Stimulated activated CD4-positive, alpha-beta T cell treated with anti-CD3 and anti-CD28 coated beads, Interleukin-12 subunit alpha, Interleukin-12 subunit beta, amount 100 ng/mL, for 48 hours (primary cell): ENCODE data around the gene RHOXF2B.
"Not testable (repeated sequence)": the region's sequence is repeated elsewhere in the genome, so short reads cannot be mapped to it uniquely, and the experiment has no call there.

Experiments used
- DNase-seq, 3 donors: peaks; one replicate each; pipeline ENCODE4 v3.0.0-alpha.2; 2020; ENCODE audit warnings: low read depth in 2 of 3, low spot score in 1 of 3

Gene RHOXF2B

DNA sequence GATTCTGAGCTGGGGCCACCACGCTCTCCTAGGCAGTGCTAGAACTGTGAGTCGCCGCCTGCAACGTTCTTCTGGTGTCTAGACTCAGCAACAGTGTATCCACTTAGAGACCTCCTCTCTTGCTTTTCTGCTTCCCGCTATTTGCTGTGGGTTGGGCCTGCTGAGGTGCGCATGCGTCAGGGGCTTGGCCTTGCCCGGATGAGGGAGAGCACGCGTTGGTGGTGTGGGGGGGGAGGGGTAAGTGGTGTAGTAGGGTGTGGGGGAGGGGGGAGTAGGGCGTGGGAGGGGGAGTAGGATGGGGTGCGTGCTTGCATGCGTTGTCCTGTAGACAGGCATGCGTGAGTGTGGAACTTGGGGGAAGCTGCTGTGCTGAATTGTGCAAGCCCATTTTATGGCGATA is at the start of gene RHOXF2B:
Gene RHOXF2B (minus strand): TSS at position 101 of the 400 bp plus-strand sequence. CDS start 138 bp downstream, outside the sequence.
- DNase-seq = not testable (repeated sequence)

DNA sequence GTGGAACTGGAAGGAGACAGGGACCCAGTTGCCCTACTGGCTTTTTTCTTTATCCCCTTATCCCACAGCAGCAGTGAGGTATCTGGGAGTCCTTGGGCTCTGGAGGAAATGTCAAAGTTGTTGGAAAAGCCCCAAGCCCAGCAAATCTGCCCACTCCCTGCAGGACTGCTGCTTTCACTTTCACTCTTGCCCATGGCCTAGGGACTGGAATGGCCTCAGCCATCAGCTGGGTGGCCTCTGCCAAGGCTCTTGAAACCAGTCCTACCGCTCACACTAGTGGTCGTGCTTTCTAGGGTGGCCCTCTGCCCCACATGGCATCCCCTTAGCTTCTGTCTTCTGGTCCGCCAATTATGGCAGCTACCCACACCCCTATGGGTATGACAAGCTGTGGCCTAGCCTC is 48.0 kb upstream of the RHOXF2B start:
- no peak for DNase-seq

DNA sequence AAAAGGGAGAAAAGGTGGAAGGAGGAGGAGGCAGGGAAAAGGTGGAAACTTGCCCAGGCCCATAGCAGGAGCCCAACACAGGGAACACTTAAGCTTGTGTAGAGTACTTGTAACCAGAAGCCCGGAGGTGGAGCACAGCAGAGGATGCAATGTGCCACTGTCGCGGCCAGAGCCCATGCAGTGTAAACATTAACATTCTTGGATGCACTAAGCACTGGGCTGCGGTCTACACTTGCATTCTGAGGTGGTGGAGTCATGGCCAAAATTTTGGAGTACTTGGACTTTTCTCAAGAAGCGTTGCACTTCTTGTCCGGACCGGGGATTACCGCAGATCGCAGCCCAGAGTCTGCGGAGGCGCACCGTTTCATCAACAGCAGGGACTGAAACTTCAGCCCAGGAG is 42.7 kb upstream of the RHOXF2B start:
- no peak for DNase-seq

DNA sequence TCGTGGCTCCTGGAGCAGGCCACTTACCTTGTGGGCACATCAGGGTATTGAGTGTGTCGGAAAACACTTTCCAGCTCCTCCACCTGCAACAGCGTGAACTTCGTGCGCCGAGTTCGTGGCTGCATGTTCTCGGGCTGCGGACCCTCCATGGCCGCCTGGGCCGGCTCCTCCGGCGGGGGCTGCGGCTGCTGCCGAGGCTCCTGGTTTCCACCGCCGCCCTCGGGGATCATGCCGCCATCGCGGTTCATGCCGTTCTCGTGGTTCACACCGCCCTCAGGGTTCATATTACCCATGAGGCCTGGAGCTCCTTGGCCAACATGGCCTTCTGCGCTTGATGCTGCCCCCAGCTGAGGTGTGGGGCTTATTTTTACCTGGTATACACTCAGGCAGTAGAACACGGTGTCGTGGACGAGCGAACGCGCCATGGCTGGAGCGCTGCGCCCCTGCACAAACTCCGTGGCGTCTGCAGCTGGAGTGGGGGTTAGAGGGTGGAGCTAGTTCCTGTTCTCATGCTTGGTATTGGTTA is 38.0 kb upstream of the RHOXF2B start, which contains the start of gene RHOXF1:
Gene RHOXF1 (minus strand): TSS at position 476 of the 526 bp plus-strand sequence. CDS start 51 bp downstream, at position 425.
- DNase-seq = no peak

DNA sequence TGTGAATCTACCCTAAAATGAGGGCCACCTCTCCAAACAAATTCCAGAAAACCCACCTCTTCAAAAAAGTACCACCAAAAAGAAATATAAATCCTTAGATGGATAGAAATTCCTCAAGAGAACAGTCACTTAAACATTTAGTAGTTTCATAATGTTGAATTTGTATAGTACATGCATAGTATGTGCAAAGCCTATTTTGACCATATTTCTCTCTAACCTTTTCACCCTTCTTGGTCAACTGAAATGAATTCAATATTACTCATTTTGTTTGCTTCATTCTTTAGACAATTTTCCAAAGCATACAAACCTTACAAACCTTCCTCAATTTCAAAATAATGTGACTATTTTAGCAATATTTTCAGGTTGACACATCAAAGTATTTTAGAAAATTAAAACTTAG is 34.1 kb upstream of the RHOXF2B start:
- DNase-seq = no peak

DNA sequence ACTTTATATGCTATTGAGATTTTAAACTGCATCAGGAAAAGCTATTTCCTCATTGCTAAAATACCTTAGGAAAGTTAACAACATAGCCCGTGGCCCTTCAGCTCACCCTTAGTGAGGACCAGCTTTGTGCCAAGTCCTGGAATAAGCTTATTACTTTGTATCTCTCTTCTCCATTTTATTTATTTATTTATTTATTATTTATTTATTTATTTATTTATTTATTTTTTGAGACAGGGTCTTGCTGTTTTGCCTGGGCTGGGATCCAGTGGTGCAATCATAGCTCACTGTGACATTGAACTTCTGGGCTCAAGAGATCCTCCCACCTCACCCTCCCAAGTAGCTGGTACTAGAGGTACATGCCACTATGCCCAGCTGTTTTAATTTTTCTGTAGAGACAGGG is 31.9 kb upstream of the RHOXF2B start:
- no peak for DNase-seq

DNA sequence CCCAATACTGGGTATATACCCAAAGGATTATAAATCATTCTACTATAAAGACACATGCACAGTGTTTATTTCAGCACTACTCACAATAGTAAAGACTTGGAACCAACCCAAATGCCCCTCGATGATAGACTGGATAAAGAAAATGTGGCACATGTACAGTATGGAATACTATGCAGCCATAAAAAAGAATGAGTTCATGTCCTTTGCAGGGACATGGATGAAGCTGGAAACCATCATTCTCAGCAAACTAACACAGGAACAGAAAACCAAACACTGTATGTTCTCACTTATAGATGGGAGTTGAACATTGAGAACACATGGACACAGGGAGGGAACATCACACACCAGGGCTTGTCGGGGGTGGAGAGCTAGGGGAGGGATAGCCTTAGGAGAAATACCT is 27.2 kb upstream of the RHOXF2B start:
- not testable (repeated sequence) for DNase-seq

DNA sequence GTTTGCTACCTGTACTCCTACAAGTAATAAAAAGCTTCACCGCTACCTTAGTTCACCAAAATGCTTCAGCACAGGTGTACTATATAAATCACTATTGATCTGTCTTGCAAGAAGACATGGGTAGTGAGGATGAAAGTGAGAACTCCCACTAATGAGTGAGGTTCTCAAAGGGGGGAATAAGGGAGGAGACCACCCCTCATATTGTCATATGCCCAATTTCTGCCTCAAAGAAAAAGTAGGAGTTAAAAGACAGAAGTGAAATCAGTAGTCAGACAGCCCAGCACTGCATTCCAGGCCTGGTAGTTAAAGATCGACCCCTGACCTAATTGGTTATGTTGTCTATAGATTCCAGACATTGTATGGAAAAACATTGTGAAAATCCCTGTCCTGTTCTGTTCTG is 23.6 kb upstream of the RHOXF2B start:
- DNase-seq = not testable (repeated sequence)

DNA sequence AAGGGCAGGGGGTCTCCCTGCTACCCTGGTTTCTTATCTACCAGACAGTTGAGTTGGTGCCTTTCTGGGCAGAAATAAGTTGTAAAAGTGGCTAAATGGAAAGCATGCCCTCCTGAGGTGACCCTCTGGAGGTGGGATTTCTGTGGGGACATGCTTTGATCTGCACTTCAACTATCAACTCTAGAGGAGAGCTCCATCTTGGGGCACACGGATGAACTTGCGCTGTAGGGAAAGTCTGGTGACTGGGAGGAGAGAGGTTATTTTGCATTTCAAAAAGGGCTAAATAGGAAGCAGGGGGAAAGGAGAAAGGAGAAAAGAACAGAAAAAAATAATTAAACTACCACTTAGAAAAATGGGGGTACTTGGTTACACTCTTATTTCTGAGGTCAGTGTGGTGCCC is 12.7 kb upstream of the RHOXF2B start:
- no peak for DNase-seq

DNA sequence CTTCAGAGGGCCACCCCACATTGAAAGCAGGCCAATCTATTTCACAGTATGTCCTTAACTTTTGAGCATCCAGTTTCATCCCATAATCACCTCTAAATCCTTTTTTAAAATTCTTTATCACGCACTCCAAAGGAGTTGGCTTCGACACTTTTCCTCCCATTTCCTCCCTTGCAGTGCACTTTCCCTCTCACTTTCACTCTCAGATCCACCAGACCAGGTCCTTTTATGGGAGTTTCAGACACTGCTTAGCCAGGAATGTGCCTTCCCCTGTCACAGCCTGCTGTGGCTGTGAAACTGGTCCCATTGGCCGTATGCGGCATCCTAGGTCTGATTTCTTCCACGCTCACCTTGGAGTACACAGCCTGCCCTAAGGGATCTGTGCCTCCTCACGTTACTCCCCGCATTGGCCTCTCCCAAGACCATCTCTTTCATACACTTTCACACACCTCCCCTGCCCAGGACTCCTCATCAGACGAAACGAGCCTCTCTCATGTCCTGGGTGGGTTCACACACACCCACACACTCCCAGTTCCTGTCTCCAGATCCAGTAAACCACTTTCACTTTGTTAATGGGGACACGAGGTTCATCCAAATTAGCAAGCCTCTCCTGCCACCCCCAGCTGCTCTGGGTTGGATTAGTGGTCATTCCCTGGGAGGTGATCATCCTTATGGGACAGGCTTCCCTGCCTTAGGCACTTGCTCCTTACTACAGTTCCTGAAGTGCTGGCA is 10.0 kb upstream of the RHOXF2B start:
- DNase-seq = no peak

DNA sequence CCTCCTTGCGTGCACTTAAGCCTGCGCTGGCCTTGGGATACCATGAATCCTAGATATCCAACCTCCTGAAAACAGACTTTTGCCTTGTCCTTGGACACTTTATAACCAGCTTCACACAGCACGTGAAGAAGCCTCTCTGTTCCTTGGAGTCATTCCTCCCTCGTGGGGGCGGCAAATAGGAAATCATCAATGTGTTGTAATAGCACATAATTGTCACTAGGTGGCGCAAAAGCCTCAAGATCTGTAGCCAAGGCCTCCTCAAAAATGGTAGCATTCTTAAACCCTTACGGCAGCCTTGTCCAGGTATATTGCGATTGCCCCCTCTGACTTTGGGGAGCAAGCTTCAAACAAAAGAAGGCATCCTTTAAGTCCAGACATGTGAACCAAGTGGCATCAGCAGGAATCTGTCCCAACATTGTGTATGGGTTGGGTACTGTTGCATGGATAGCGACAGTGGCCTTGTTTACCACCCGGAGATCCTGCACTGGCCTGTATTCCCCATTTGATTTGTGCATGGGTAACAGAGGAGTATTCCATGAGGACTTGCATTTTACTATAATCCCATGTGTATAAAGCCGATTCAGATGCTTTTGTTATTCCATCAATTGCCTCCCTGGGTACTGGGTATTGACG is 8.2 kb upstream of the RHOXF2B start:
- DNase-seq = not testable (repeated sequence)

DNA sequence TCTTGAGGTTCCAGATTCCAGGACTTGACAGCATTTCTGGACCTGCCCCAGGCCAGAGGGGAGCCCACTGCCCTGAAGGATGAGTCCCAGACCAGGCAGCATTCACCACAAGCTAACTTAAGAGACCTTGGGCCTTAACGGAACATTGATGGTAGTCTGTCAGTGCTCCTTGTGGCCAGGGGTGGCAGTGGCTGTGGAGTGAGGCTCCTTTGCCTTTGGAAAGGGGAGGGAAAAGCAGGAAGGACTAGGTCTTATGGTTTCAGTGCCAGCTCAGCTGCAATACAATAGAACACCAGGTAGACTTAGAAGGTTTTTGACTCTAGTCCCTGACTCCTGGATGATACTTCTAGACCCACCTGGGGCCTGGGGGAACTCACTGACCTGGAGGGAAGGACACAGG is 11.3 kb downstream of the RHOXF2B start:
- DNase-seq = not testable (repeated sequence)

DNA sequence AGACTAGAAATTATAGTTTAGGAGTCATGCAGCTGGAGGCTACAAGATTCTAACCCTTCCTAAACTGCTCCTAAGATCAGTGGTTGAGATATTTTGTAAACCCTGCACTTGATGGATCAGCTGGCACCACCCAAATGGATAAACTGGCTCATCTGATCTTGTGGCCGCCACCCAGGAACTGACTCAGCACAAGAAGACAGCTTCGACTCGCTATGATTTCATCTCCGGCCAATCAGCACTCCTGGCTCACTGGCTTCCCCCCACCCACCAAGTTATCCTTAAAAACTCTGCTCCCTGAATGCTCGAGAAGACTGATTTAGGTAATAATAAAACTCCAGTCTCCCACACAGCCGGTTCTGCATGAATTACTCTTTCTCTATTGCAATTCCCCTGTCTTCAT is 34.8 kb downstream of the RHOXF2B start:
- DNase-seq = not testable (repeated sequence)

DNA sequence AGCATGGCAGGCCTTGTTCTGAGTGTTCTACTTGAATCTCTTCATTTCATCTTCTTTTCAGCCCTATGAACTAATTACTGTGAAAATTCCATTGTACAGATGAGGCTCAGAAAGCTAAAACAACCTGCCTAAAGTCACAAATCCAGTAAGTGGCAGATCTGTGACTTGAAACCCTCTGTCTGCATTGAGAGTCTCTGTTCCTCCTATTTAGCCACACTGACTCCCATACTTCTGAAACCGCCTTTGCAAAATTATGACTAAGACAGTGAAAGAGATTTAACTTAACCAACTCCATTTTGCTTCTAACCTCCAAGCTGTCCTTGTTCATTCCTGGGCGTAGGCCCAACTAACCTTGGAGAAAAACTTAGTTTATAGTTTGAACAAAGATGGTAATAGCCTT is 35.2 kb downstream of the RHOXF2B start:
- DNase-seq = not testable (repeated sequence)

DNA sequence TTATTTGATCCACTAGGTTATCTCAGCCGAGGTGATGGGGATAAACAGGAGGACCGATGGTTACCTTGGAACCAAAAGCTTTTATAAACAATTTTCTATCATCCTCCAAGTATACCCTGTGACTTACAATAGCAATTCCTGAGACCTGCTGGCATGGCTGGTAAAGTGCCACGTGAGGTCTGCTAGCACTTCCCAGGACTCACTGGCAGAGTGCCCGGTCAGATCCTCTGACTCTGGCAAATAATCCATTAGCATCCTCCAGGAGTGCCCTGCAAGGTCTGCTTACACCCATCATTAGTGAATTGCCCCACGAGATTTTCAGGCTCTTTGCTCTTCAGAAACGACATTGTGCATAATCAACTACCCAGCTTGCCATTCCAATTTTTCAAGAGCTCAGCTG is 37.3 kb downstream of the RHOXF2B start:
- not testable (repeated sequence) for DNase-seq

DNA sequence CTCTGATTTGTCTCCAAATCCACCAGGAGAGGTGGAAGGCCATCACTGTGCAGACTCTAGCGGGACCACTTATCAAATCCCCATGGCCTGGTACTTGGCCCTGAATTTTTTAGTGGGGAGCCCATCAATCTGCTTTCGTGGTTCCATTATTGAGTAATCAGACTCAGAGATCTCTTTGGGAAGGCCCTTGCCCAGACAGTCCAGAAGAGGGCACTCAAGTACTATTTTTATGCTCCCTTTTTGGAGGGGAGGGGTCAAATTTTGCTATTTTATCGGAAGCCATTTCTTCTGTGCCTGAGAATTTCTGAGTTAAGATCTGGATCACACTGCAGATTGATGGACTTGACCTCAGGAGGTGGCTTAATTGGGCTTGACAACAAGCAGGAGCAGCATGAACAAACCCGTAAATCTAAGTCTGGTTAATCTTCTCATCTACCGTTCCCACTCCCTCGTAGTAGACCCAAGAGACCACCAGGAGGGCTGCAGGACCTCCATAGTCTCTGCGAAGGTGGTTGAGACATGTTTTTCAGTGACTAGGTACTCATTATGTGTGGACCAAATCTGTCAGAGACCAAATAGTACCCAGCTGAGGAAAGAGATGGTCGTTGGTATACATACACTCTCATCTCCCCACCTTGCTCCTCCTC is 38.3 kb downstream of the RHOXF2B start:
- not testable (repeated sequence) for DNase-seq

DNA sequence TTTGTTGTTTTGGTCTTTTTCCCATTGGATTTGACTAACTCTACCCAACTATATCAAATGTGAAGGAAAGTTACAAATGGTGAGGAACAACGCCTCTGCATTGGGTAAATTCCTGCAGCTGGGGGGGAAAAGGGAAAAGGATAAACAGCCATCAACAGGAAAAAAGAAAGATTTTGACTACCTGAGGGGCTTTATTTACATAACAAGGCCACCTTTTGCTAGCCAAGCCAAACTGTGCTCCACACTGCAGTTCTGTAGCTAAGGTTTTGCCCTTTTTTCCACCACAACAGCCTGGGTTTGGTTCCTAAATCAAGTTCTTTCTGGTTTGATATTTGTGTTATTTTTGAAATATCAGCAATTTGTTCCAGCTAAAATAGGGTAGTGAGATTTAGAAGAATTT is 40.8 kb downstream of the RHOXF2B start:
- no peak for DNase-seq

DNA sequence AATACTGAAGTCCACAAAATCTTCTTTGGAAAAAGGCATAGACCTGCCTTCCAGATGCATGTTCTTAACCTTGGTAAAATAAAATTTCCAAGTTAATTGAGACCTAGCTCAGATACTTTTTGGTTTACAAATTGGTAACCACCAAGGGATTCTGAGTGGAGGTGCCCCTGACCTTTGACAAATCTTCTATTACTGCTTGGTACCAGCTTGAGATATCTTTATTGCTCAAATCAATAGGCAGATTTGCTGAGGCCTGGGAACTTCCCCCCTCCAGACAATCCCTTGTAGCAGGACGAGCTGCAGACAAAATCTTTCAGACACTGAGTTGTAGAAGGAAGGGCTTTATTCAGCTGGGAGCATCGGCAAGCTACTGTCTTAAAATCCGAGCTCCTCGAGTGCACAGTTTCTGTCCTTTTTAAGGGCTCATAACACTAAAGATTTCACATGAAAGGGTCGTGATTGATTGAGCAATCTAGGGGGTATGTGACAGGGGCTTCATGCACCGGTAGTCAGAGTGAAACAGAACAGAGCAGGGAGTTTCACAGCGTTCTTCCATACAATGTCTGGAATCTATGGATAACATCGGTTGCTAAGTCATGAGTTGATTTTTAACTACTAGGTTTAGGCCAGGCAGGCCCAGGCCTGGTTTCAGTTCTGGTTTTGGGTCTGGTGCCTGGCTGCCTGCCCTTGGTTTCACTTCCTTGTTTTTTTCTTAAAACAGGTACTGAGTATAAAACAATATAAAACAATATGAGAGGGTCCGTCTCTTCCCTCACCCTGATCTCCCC is 41.8 kb downstream of the RHOXF2B start:
- not testable (repeated sequence) for DNase-seq

DNA sequence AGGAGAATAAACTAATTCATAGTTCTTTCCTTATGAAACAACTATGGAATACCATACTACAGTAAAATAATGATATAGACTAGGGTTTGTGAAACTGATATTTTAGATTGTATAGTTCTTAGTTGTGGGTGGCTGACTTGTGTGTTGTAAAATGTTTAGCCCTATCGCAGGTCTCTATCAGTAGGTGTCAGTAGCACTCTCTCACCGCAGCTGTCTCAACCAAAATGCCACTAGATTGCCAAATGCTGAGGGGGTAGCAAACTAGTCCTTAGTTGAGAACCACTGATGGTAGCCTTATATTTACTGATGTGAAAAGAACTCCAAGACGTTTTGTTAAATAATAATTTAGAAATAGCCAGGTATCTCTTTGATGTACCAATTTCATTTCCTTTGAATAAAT is 48.1 kb downstream of the RHOXF2B start:
- DNase-seq = no peak

DNA sequence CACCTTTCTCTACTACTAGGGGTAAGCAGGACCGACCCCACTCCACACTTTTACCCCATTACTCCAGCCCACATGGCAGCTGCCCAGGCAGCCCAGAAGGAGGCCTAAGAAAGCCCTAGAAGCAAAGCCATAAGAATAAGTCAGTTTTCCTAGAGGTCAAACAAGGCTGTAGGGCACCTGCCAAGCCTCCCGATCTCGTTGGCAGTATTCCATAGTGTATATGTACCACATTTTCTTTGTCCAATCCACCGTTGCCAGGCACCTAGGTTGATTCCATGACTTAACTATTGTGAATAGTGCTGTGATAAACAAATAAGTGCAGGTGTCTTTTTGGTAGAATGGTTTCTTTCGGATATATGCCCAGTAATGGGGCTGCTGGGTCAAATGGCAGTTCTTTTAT is 54.2 kb downstream of the RHOXF2B start:
- DNase-seq = no peak

DNA sequence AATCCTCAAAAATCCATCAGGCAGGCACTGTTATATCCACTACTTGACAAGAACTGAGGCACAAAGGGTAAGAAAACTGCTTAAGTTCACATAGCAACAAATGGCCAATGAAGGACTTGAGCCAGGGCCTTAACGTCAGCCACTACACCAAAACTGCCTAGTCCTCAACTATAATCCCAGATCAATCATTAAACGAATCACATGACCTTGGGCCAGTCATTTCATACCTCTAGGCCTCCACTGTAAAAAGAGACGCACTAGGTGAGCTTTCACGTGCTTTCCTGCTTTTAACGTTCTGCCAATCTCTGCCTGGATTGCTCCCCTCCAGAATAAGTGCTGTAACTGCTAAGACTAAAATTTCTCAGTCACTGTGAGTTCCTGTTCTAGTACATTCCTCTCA is 54.7 kb downstream of the RHOXF2B start:
- DNase-seq = no peak
